ENCODE results near the gene GLB1L2. TPM values are rescaled to one million over a fixed set of nuclear protein-coding genes. Genes with fewer than 3 reads are reported as not detected.

Gene GLB1L2
- total and polyA plus RNA-seq, 7 experiments from 2014 or later = 0.26 to 2.4 (median 1.4) TPM

- POLR2A ChIA-PET = no interaction called here
- H3K36me3 ChIP-seq (ENCODE audit: control insufficient read depth in 2 of 3, insufficient read depth in 3 of 3, low read length in 3 of 3) = no peaks in the 10 kb centered on the region
- H3K4me1 Mint-ChIP-seq = no peaks in the 10 kb centered on the region
- H3K27me3 ChIP-seq (ENCODE audit: control insufficient read depth in 2 of 2, insufficient read depth in 2 of 2, low read length in 2 of 2) = no peaks in the 10 kb centered on the region
- H3K9me3 Mint-ChIP-seq = no peaks in the 10 kb centered on the region
- H3K36me3 Mint-ChIP-seq = no peaks in the 10 kb centered on the region
- no peak for ATAC-seq
- H3K27ac ChIP-seq (ENCODE audit: low read depth, low read length) = no peak overlapping the region
- no peak for DNase-seq
- CTCF ChIA-PET = interaction anchor here (0.6 kb wide), 1 partner anchor 322 kb away, joined by 3 read pairs; no protein-coding TSS in a partner anchor
- intact Hi-C loops (cut with micrococcal nuclease) = no loop called here
- no peak overlapping the region for H3K27ac Mint-ChIP-seq
- H3K9me3 ChIP-seq (ENCODE audit: control insufficient read depth in 2 of 3, low read length in 3 of 3) = no peaks in the 10 kb centered on the region
- H3K27me3 Mint-ChIP-seq = peaks cover 0 to 6% (median 0%) of the 10 kb centered on the region in 5 donors
- H3K4me3 Mint-ChIP-seq = no peak overlapping the region
- no peaks in the 10 kb centered on the region for H3K4me1 ChIP-seq (ENCODE audit: control insufficient read depth in 2 of 2, insufficient read depth in 2 of 2, low read length in 2 of 2)
- no peak overlapping the region for H3K4me3 ChIP-seq (ENCODE audit: low read length)
These were observed 42.4 kb downstream of the GLB1L2 start for GRCh38 chr11:134374171-134374570.

GRCh38 chr11:134374891-134375550 is 43.2 kb downstream of the GLB1L2 start:
- Mint-ChIP-seq H3K27ac (no peak overlapping the region), H3K4me3 (no peak overlapping the region), H3K36me3 (no peaks in the 10 kb centered on the region), H3K9me3 (no peaks in the 10 kb centered on the region), H3K4me1 (no peaks in the 10 kb centered on the region), H3K27me3 (peaks cover 0 to 6% (median 0%) of the 10 kb centered on the region in 5 donors)
- DNase-seq = no peak
- Histone ChIP-seq H3K4me1 (ENCODE audit: control insufficient read depth in 2 of 2, insufficient read depth in 2 of 2, low read length in 2 of 2) (no peaks in the 10 kb centered on the region), H3K27ac (ENCODE audit: low read depth, low read length) (no peak overlapping the region), H3K9me3 (ENCODE audit: control insufficient read depth in 2 of 3, low read length in 3 of 3) (no peaks in the 10 kb centered on the region), H3K36me3 (ENCODE audit: control insufficient read depth in 2 of 3, insufficient read depth in 3 of 3, low read length in 3 of 3) (no peaks in the 10 kb centered on the region), H3K4me3 (ENCODE audit: low read length) (no peak overlapping the region), H3K27me3 (ENCODE audit: control insufficient read depth in 2 of 2, insufficient read depth in 2 of 2, low read length in 2 of 2) (no peaks in the 10 kb centered on the region)
- ChIA-PET POLR2A (no interaction called here), CTCF (interaction anchor here (0.6 kb wide), 1 partner anchor 323 kb away, joined by 3 read pairs; no protein-coding TSS in a partner anchor)
- no peak for ATAC-seq
- intact Hi-C loops (cut with micrococcal nuclease) = no loop called here

- POLR2A ChIA-PET = no interaction called here
- CTCF ChIA-PET = no interaction called here
These were observed 44.5 kb downstream of the GLB1L2 start for GRCh38 chr11:134376150-134376921.

GRCh38 chr11:134377876-134378275 is 46.1 kb downstream of the GLB1L2 start:
- Mint-ChIP-seq H3K9me3 (no peaks in the 10 kb centered on the region), H3K4me3 (no peak overlapping the region), H3K27me3 (peaks cover 0 to 11% (median 0%) of the 10 kb centered on the region in 5 donors), H3K36me3 (no peaks in the 10 kb centered on the region), H3K4me1 (no peaks in the 10 kb centered on the region), H3K27ac (no peak overlapping the region)
- ChIA-PET CTCF (no interaction called here), POLR2A (no interaction called here)
- H3K27me3 ChIP-seq (ENCODE audit: control insufficient read depth in 2 of 2, insufficient read depth in 2 of 2, low read length in 2 of 2) = no peaks in the 10 kb centered on the region
- intact Hi-C loops (cut with micrococcal nuclease) = no loop called here
- no peaks in the 10 kb centered on the region for H3K36me3 ChIP-seq (ENCODE audit: control insufficient read depth in 2 of 3, insufficient read depth in 3 of 3, low read length in 3 of 3)
- ATAC-seq (no peak), DNase-seq (no peak)
- no peak overlapping the region for H3K27ac ChIP-seq (ENCODE audit: low read depth, low read length)
- H3K4me1 ChIP-seq (ENCODE audit: control insufficient read depth in 2 of 2, insufficient read depth in 2 of 2, low read length in 2 of 2) = no peaks in the 10 kb centered on the region
- no peak overlapping the region for H3K4me3 ChIP-seq (ENCODE audit: low read length)
- no peaks in the 10 kb centered on the region for H3K9me3 ChIP-seq (ENCODE audit: control insufficient read depth in 2 of 3, low read length in 3 of 3)

More at GRCh38 chr11:134376150-134376921, 44.5 kb downstream of the GLB1L2 start:
- no peaks in the 10 kb centered on the region for H3K9me3 Mint-ChIP-seq
- no peak overlapping the region for H3K27ac ChIP-seq (ENCODE audit: low read depth, low read length)
- H3K4me1 ChIP-seq (ENCODE audit: control insufficient read depth in 2 of 2, insufficient read depth in 2 of 2, low read length in 2 of 2) = no peaks in the 10 kb centered on the region
- H3K9me3 ChIP-seq (ENCODE audit: control insufficient read depth in 2 of 3, low read length in 3 of 3) = no peaks in the 10 kb centered on the region
- no peaks in the 10 kb centered on the region for H3K27me3 ChIP-seq (ENCODE audit: control insufficient read depth in 2 of 2, insufficient read depth in 2 of 2, low read length in 2 of 2)
- intact Hi-C loops (cut with micrococcal nuclease) = no loop called here
- H3K4me3 Mint-ChIP-seq = no peak overlapping the region
- H3K4me1 Mint-ChIP-seq = no peaks in the 10 kb centered on the region
- no peaks in the 10 kb centered on the region for H3K36me3 Mint-ChIP-seq
- peaks cover 0 to 11% (median 0%) of the 10 kb centered on the region in 5 donors for H3K27me3 Mint-ChIP-seq
- no peak overlapping the region for H3K4me3 ChIP-seq (ENCODE audit: low read length)
- H3K36me3 ChIP-seq (ENCODE audit: control insufficient read depth in 2 of 3, insufficient read depth in 3 of 3, low read length in 3 of 3) = no peaks in the 10 kb centered on the region
- ATAC-seq (no peak), DNase-seq (no peak)
- H3K27ac Mint-ChIP-seq = no peak overlapping the region

- CTCF ChIA-PET = no interaction called here
- no peak for DNase-seq
- H3K27me3 ChIP-seq (ENCODE audit: control insufficient read depth in 2 of 2, insufficient read depth in 2 of 2, low read length in 2 of 2) = no peaks in the 10 kb centered on the region
- H3K9me3 ChIP-seq (ENCODE audit: control insufficient read depth in 2 of 3, low read length in 3 of 3) = no peaks in the 10 kb centered on the region
- H3K36me3 ChIP-seq (ENCODE audit: control insufficient read depth in 2 of 3, insufficient read depth in 3 of 3, low read length in 3 of 3) = no peaks in the 10 kb centered on the region
- Mint-ChIP-seq H3K36me3 (no peaks in the 10 kb centered on the region), H3K9me3 (peaks cover 0 to 2% (median 0%) of the 10 kb centered on the region in 11 donors), H3K27me3 (peaks cover 0 to 11% (median 0%) of the 10 kb centered on the region in 5 donors), H3K27ac (no peak overlapping the region), H3K4me3 (no peak overlapping the region), H3K4me1 (no peaks in the 10 kb centered on the region)
- H3K27ac ChIP-seq (ENCODE audit: low read depth, low read length) = no peak overlapping the region
- no peak overlapping the region for H3K4me3 ChIP-seq (ENCODE audit: low read length)
- intact Hi-C loops (cut with micrococcal nuclease) = no loop called here
- no peaks in the 10 kb centered on the region for H3K4me1 ChIP-seq (ENCODE audit: control insufficient read depth in 2 of 2, insufficient read depth in 2 of 2, low read length in 2 of 2)
- POLR2A ChIA-PET = no interaction called here
- ATAC-seq = no peak
These were observed 47.5 kb downstream of the GLB1L2 start for GRCh38 chr11:134379241-134379640.

- no peak overlapping the region for H3K4me3 Mint-ChIP-seq
- peaks cover 0 to 3% (median 0%) of the 10 kb centered on the region in 11 donors for H3K9me3 Mint-ChIP-seq
- H3K27ac Mint-ChIP-seq = no peak overlapping the region
These were observed 48.4 kb downstream of the GLB1L2 start for GRCh38 chr11:134380229-134380628.

More at GRCh38 chr11:134380229-134380628, 48.4 kb downstream of the GLB1L2 start:
- Mint-ChIP-seq H3K27me3 (peaks cover 0 to 18% (median 6%) of the 10 kb centered on the region in 5 donors), H3K36me3 (no peaks in the 10 kb centered on the region), H3K4me1 (peaks cover 0 to 1% (median 0%) of the 10 kb centered on the region in 7 donors)
- CTCF ChIA-PET = no interaction called here
- no peaks in the 10 kb centered on the region for H3K36me3 ChIP-seq (ENCODE audit: control insufficient read depth in 2 of 3, insufficient read depth in 3 of 3, low read length in 3 of 3)
- H3K27me3 ChIP-seq (ENCODE audit: control insufficient read depth in 2 of 2, insufficient read depth in 2 of 2, low read length in 2 of 2) = no peaks in the 10 kb centered on the region
- intact Hi-C loops (cut with micrococcal nuclease) = no loop called here
- ATAC-seq (no peak), DNase-seq (no peak)
- H3K27ac ChIP-seq (ENCODE audit: low read depth, low read length) = no peak overlapping the region
- H3K9me3 ChIP-seq (ENCODE audit: control insufficient read depth in 2 of 3, low read length in 3 of 3) = no peaks in the 10 kb centered on the region
- H3K4me3 ChIP-seq (ENCODE audit: low read length) = no peak overlapping the region
- H3K4me1 ChIP-seq (ENCODE audit: control insufficient read depth in 2 of 2, insufficient read depth in 2 of 2, low read length in 2 of 2) = no peaks in the 10 kb centered on the region
- POLR2A ChIA-PET = no interaction called here

Data from naive thymus-derived CD4-positive, alpha-beta T cell (primary cell).